ENCODE results near the gene MTCL1. TPM values are rescaled to one million over a fixed set of nuclear protein-coding genes. Genes with fewer than 3 reads are reported as not detected.

The MTCL1 gene
- total RNA-seq, 2 experiments from 2014 or later: 1.6 to 1.7 TPM

DNA sequence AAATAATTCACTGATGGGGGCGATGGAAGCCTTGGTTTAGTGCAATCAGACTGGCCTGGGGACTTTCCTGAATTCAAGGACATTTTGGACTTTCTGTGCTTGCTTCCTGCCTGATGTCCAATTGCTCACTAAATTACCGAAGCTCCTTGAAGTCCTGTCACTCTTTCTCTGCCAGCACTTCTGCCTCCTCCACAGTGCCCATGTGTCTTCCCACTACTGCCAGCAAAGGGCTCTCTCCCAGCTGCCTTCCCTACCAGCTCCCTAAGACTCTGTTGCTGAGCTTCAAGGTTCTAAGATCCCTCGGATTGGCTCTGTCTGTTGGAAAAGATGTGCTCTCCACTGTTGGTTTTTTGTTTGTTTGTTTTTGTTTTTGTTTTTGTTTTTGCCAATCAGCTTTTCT, 158.1 kb downstream of the MTCL1 start:
- CTCF ChIA-PET: no interaction called here
- Mint-ChIP-seq H3K4me1 (ENCODE audit: low read depth) (no peaks in the 10 kb centered on the region), H3K36me3 (ENCODE audit: low read depth) (no peaks in the 10 kb centered on the region), H3K27me3 (ENCODE audit: low read depth) (peaks cover 2% of the 10 kb centered on the region), H3K27ac (no peak overlapping the region), H3K4me3 (no peak overlapping the region), H3K9me3 (ENCODE audit: insufficient read depth) (no peaks in the 10 kb centered on the region)
- POLR2A ChIA-PET: no interaction called here
- ATAC-seq: no peak
- no peak for DNase-seq

DNA sequence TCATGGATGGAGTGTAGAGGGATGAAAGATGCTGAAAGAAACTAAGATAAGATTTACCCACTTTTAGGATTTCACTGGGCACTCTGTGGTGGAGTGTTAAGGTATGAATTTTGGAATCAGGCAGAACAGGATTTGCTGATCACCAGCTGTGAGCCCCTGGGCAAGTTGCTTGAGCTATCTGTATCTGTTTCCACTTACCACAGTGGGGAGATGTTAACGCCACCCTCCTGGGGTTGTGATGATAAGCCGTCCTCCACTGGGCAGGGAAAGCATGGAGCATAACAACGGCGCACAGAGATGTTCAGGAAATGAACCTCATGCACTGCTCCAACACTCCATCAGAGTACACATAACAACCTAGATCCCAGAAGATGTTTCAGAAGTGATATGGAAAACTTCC, 160.6 kb downstream of the MTCL1 start:
- ChIA-PET CTCF (no interaction called here), POLR2A (no interaction called here)
- no peak for DNase-seq
- no peak overlapping the region for H3K27ac Mint-ChIP-seq
- H3K36me3 Mint-ChIP-seq (ENCODE audit: low read depth): no peaks in the 10 kb centered on the region
- H3K27me3 Mint-ChIP-seq (ENCODE audit: low read depth): peaks cover 4% of the 10 kb centered on the region
- H3K4me3 Mint-ChIP-seq: no peak overlapping the region
- no peak for ATAC-seq
- H3K9me3 Mint-ChIP-seq (ENCODE audit: insufficient read depth): no peaks in the 10 kb centered on the region
- no peaks in the 10 kb centered on the region for H3K4me1 Mint-ChIP-seq (ENCODE audit: low read depth)

GRCh38 chr18:8866679-8867078, 161.3 kb downstream of the MTCL1 start:
- Mint-ChIP-seq H3K9me3 (ENCODE audit: insufficient read depth) (no peaks in the 10 kb centered on the region), H3K4me3 (no peak overlapping the region), H3K4me1 (ENCODE audit: low read depth) (no peaks in the 10 kb centered on the region), H3K27me3 (ENCODE audit: low read depth) (peaks cover 4% of the 10 kb centered on the region), H3K27ac (no peak overlapping the region), H3K36me3 (ENCODE audit: low read depth) (no peaks in the 10 kb centered on the region)
- POLR2A ChIA-PET: no interaction called here
- CTCF ChIA-PET: no interaction called here
- no peak for DNase-seq
- ATAC-seq: no peak

DNA sequence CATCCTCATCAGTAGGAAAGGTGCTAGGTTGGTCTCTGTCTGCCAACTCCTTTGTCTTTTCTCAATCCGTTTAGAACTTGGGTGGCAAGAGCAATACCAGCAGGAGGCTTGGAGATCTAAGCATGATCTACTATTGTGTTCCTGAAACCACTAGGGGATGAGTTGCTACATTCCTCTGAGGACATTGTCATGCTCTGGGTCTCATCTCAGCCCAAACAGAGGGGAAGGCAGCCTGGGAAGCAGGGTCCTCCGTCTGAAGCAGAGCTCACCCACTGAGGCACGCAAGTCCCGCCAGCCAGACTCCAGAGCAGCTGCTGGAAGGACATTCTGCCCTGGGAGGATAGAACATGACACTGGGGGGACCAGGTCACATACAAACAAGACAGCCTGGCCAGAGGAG, 162.9 kb downstream of the MTCL1 start:
- POLR2A ChIA-PET: no interaction called here
- no peak overlapping the region for H3K4me3 Mint-ChIP-seq
- ATAC-seq: no peak
- DNase-seq: no peak
- no peaks in the 10 kb centered on the region for H3K9me3 Mint-ChIP-seq (ENCODE audit: insufficient read depth)
- CTCF ChIA-PET: no interaction called here
- no peaks in the 10 kb centered on the region for H3K4me1 Mint-ChIP-seq (ENCODE audit: low read depth)
- no peak overlapping the region for H3K27ac Mint-ChIP-seq
- H3K36me3 Mint-ChIP-seq (ENCODE audit: low read depth): no peaks in the 10 kb centered on the region
- peaks cover 4% of the 10 kb centered on the region for H3K27me3 Mint-ChIP-seq (ENCODE audit: low read depth)

- no peak overlapping the region for H3K4me3 Mint-ChIP-seq
- H3K27me3 Mint-ChIP-seq (ENCODE audit: low read depth): peaks cover 4% of the 10 kb centered on the region
- CTCF ChIA-PET: no interaction called here
- H3K9me3 Mint-ChIP-seq (ENCODE audit: insufficient read depth): no peaks in the 10 kb centered on the region
- POLR2A ChIA-PET: no interaction called here
- ATAC-seq: no peak
- no peaks in the 10 kb centered on the region for H3K4me1 Mint-ChIP-seq (ENCODE audit: low read depth)
- DNase-seq: no peak
- no peaks in the 10 kb centered on the region for H3K36me3 Mint-ChIP-seq (ENCODE audit: low read depth)
- H3K27ac Mint-ChIP-seq: no peak overlapping the region
Measured at GRCh38 chr18:8868779-8869415, 163.5 kb downstream of the MTCL1 start.

DNA sequence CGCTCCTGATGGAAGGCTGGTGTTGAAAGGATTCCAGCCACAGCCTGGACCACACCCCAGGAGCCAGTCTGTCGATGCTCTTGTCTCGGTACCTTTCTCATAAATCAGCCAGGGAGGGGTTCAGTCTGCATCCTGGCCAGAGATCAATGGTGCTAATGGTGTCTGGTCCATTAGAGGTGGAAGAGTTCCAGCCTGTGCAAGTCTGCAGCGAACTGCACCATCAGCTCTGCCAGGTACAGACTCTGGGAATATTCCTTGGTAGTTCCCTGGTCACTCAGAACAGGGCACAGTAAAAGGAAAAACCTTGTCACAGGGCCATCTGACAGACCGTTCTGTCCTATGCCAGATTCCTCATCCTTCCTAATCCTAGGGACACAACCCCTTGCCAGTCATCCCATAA, 164.3 kb downstream of the MTCL1 start:
- Mint-ChIP-seq H3K27ac (no peak overlapping the region), H3K4me3 (no peak overlapping the region), H3K27me3 (ENCODE audit: low read depth) (peaks cover 4% of the 10 kb centered on the region), H3K9me3 (ENCODE audit: insufficient read depth) (no peaks in the 10 kb centered on the region), H3K36me3 (ENCODE audit: low read depth) (no peaks in the 10 kb centered on the region), H3K4me1 (ENCODE audit: low read depth) (no peaks in the 10 kb centered on the region)
- DNase-seq: no peak
- ChIA-PET CTCF (no interaction called here), POLR2A (no interaction called here)
- no peak for ATAC-seq

GRCh38 chr18:8870528-8870927, 165.2 kb downstream of the MTCL1 start:
- no peak overlapping the region for H3K4me3 Mint-ChIP-seq

DNA sequence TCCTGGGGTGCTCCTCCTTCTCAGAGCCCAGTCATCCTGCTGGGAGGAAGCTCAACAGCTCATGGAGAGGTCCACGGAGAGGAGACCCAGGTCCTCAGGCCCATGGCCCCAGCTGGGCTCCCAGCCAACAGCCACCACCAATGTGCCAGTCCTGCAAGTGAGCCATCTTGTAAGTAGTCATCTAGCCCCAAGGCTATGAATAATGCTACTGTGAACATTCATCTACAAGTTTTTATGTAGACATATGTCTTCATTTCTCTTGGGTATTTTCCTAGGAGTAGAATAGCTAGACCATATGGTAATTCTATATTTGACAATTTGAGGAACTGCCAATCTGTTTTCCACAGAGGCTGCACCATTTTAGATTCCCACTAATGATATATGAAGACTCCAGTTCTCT, 166.1 kb downstream of the MTCL1 start:
- DNase-seq: no peak
- CTCF ChIA-PET: no interaction called here
- no peaks in the 10 kb centered on the region for H3K36me3 Mint-ChIP-seq (ENCODE audit: low read depth)

More at GRCh38 chr18:8870528-8870927, 165.2 kb downstream of the MTCL1 start:
- ChIA-PET POLR2A (no interaction called here), CTCF (no interaction called here)
- ATAC-seq (no peak), DNase-seq (no peak)
- H3K4me1 Mint-ChIP-seq (ENCODE audit: low read depth): no peaks in the 10 kb centered on the region
- H3K27ac Mint-ChIP-seq: no peak overlapping the region
- no peaks in the 10 kb centered on the region for H3K36me3 Mint-ChIP-seq (ENCODE audit: low read depth)
- H3K9me3 Mint-ChIP-seq (ENCODE audit: insufficient read depth): no peaks in the 10 kb centered on the region
- peaks cover 4% of the 10 kb centered on the region for H3K27me3 Mint-ChIP-seq (ENCODE audit: low read depth)

GRCh38 chr18:8874872-8875271, 169.5 kb downstream of the MTCL1 start:
- Mint-ChIP-seq H3K4me3 (no peak overlapping the region), H3K27me3 (ENCODE audit: low read depth) (peaks cover 2% of the 10 kb centered on the region), H3K27ac (no peak overlapping the region), H3K9me3 (ENCODE audit: insufficient read depth) (no peaks in the 10 kb centered on the region), H3K4me1 (ENCODE audit: low read depth) (no peaks in the 10 kb centered on the region), H3K36me3 (ENCODE audit: low read depth) (no peaks in the 10 kb centered on the region)
- no peak for ATAC-seq
- no peak for DNase-seq
- POLR2A ChIA-PET: no interaction called here
- CTCF ChIA-PET: no interaction called here

More for the DNA sequence above, 166.1 kb downstream of the MTCL1 start:
- POLR2A ChIA-PET: no interaction called here
- ATAC-seq: no peak
- H3K9me3 Mint-ChIP-seq (ENCODE audit: insufficient read depth): no peaks in the 10 kb centered on the region
- H3K4me1 Mint-ChIP-seq (ENCODE audit: low read depth): no peaks in the 10 kb centered on the region
- peaks cover 4% of the 10 kb centered on the region for H3K27me3 Mint-ChIP-seq (ENCODE audit: low read depth)
- no peak overlapping the region for H3K4me3 Mint-ChIP-seq
- no peak overlapping the region for H3K27ac Mint-ChIP-seq

DNA sequence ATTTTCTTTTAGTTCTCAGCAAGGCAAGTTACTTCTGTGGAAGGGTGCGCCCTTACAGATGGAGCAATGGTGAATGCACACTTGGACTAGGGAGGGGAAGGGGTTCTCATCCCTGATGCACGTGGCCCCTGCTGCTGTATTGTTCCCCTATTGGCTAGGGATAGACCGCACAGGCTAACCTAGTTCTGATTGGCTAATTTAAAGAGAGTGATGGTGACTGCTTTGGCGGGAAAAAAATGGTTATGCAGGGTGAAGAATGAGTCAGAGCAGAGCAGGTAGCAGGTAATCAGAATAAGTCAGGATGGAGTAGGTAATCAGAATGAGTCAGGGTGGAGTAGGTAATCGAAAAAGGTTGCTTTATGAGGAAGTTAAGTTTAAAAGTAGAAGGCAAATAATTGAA, 171.5 kb downstream of the MTCL1 start:
- DNase-seq (no peak), ATAC-seq (no peak)
- H3K36me3 Mint-ChIP-seq (ENCODE audit: low read depth): no peaks in the 10 kb centered on the region
- ChIA-PET POLR2A (no interaction called here), CTCF (no interaction called here)
- H3K27ac Mint-ChIP-seq: no peak overlapping the region
- no peaks in the 10 kb centered on the region for H3K9me3 Mint-ChIP-seq (ENCODE audit: insufficient read depth)
- H3K4me3 Mint-ChIP-seq: no peak overlapping the region
- no peaks in the 10 kb centered on the region for H3K4me1 Mint-ChIP-seq (ENCODE audit: low read depth)
- H3K27me3 Mint-ChIP-seq (ENCODE audit: low read depth): peaks cover 7% of the 10 kb centered on the region

DNA sequence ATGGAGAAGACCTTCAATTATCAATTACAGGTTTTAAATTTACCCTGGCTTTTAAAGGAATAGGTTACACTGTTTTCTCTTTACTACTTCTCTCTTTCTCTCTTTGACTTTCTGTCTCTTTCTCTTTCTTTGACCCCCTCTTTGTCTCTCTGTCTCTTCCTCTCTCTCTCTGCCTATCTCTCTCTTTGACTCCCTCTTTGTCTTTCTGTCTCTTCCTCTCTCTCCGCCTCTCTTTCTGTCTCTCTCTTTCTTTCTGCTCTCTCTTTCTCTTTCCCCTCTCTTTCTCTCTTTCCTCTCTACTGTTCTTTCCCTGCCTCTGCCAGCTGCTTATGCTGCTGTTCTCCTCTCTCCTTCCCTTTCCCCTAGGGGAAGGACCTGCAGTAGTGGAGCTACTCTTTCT, 175.7 kb downstream of the MTCL1 start:
- no peak for DNase-seq
- H3K4me3 Mint-ChIP-seq: no peak overlapping the region
- CTCF ChIA-PET: no interaction called here
- peaks cover 7% of the 10 kb centered on the region for H3K9me3 Mint-ChIP-seq (ENCODE audit: insufficient read depth)
- no peaks in the 10 kb centered on the region for H3K36me3 Mint-ChIP-seq (ENCODE audit: low read depth)
- POLR2A ChIA-PET: no interaction called here
- H3K27ac Mint-ChIP-seq: no peak overlapping the region
- ATAC-seq: no peak
- H3K4me1 Mint-ChIP-seq (ENCODE audit: low read depth): no peaks in the 10 kb centered on the region
- peaks cover 10% of the 10 kb centered on the region for H3K27me3 Mint-ChIP-seq (ENCODE audit: low read depth)

All from activated CD8-positive, alpha-beta T cell treated with anti-CD3 and anti-CD28 coated beads, Interleukin-2, amount 10 ng/mL, durations not matched to agents 7 days and 5 days (primary cell).